Esophagus (tissue), 2 donors: ENCODE results near the gene MROH2A. TPM values are rescaled to one million over a fixed set of nuclear protein-coding genes. Genes with fewer than 3 reads are reported as not detected.

Experiments
- H3K27ac ChIP-seq, 2 donors: one replicate each; pipeline ENCODE4 v1.5.1; 2013; ENCODE audit warnings: low read depth in 2 of 2, mild to moderate bottlenecking in 2 of 2, inconsistent platforms in 1 of 2, low read length in 1 of 2, moderate library complexity in 1 of 2
- H3K27me3 ChIP-seq, 2 donors: one replicate each; pipeline ENCODE4 v1.6.1; 2013; ENCODE audit warnings: low read length in 2 of 2, control low read depth in 1 of 2, mild to moderate bottlenecking in 1 of 2; ENCODE audit not compliant: insufficient read depth in 2 of 2, control insufficient read depth in 1 of 2
- H3K36me3 ChIP-seq, 2 donors: one replicate each; pipeline ENCODE4 v1.6.1; 2013; ENCODE audit warnings: low read length in 1 of 2; ENCODE audit not compliant: control insufficient read depth in 2 of 2, insufficient read depth in 2 of 2
- H3K4me1 ChIP-seq, 2 donors: one replicate each; pipeline ENCODE4 v1.6.1; 2013; ENCODE audit warnings: low read length in 1 of 2; ENCODE audit not compliant: control insufficient read depth in 2 of 2, insufficient read depth in 2 of 2
- H3K4me3 ChIP-seq, 2 donors: one replicate each; pipeline ENCODE4 v1.5.1; 2013; ENCODE audit warnings: low read length in 2 of 2, mild to moderate bottlenecking in 2 of 2, low read depth in 1 of 2, moderate library complexity in 1 of 2
- H3K9me3 ChIP-seq, 2 donors: one replicate each; pipeline ENCODE4 v1.6.1; 2013; ENCODE audit warnings: mild to moderate bottlenecking in 2 of 2, low read depth in 1 of 2, low read length in 1 of 2, moderate library complexity in 1 of 2; ENCODE audit not compliant: control insufficient read depth in 2 of 2, insufficient read depth in 1 of 2
- WGBS, 2 donors: extraction: QIAGEN DNeasy Blood & Tissue Kit; methylation state at CpG; one replicate each; pipeline ENCODE4 v1.1.7; 2013; 5-methylcytosine and 5-hydroxymethylcytosine counted together
- polyA plus RNA-seq, 2 donors: library from polyadenylated mRNA; stranded (reverse); fragments of 200-250 nt; gene quantifications; one replicate each; pipeline ENCODE4 v1.2.3, GENCODE V29; 2013
- donor health status: healthy with polysubstance abuse.
- donor health status: Bipolar disorder and iron deficiency.

Gene MROH2A
- polyA plus RNA-seq, 2 donors: 0.22 to 0.99 TPM

- Histone ChIP-seq H3K4me3 (no peak overlapping the region), H3K27ac (no peak overlapping the region), H3K27me3 (no peaks in the 10 kb centered on the region), H3K36me3 (no peaks in the 10 kb centered on the region), H3K4me1 (no peaks in the 10 kb centered on the region), H3K9me3 (peaks cover 4 to 8% of the 10 kb centered on the region in 2 donors)
- WGBS, 2 donors: 85 to 89% methylated on average over 4 of the region's 4 CpGs
Measured at GRCh38 chr2:233779722-233780121, 1.6 kb downstream of the MROH2A start.

GRCh38 chr2:233780771-233781170, 2.6 kb downstream of the MROH2A start:
- WGBS, 2 donors: 91% methylated on average over 4 of the region's 4 CpGs
- no peaks in the 10 kb centered on the region for H3K4me1 ChIP-seq
- H3K27ac ChIP-seq: no peak overlapping the region
- H3K4me3 ChIP-seq: no peak overlapping the region
- peaks cover 4% of the 10 kb centered on the region in 2 donors for H3K9me3 ChIP-seq
- no peaks in the 10 kb centered on the region for H3K36me3 ChIP-seq
- no peaks in the 10 kb centered on the region for H3K27me3 ChIP-seq

GRCh38 chr2:233789554-233789953, 11.4 kb downstream of the MROH2A start:
- 91 to 93% methylated on average over 7 of the region's 7 CpGs for WGBS, 2 donors
- no peaks in the 10 kb centered on the region for H3K27me3 ChIP-seq
- H3K9me3 ChIP-seq: no peaks in the 10 kb centered on the region
- H3K27ac ChIP-seq: no peak overlapping the region
- no peaks in the 10 kb centered on the region for H3K4me1 ChIP-seq
- no peak overlapping the region for H3K4me3 ChIP-seq
- no peaks in the 10 kb centered on the region for H3K36me3 ChIP-seq

DNA sequence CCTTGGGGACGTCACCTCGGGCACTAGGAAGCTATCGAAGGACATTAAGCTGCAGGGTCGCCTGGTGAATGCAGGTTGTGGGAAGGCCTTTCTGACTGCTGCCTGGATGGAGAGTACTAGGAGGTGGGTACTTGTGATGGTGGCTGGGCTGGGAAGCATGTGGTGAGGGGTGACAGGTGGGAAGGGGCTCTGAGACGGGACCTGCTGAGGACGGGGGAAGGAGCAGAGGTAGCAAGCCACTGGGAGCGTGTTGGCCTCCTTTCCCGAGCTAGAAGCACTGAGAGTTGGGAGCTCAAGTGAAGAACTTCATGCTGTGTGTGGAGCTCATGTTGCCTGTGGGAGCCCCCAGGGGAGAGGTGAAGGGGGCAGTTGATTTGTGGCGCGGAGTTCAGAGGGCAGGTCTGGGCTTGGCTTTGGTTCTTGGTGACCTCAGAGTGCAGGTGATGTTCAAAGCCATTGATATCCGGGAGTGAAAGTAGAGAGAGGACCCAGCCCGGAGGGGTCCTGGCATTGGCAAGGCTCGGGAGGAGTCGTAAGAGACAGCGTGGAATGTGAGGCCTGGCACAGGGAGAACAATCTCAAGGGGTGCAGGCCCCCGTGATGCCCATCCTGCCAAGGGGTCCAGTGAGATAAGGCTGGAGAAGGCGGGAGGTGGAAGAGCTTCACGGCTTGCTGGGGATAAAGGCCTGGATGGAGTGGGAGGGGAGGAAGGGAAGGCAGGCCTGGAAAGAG, 13.2 kb downstream of the MROH2A start:
- H3K4me1 ChIP-seq: no peaks in the 10 kb centered on the region
- no peaks in the 10 kb centered on the region for H3K27me3 ChIP-seq
- H3K36me3 ChIP-seq: no peaks in the 10 kb centered on the region
- no peak overlapping the region for H3K4me3 ChIP-seq
- H3K27ac ChIP-seq: no peak overlapping the region
- 86 to 88% methylated on average over 18 of the region's 18 CpGs for WGBS, 2 donors
- H3K9me3 ChIP-seq: peaks cover 0 to 2% of the 10 kb centered on the region in 2 donors

GRCh38 chr2:233791883-233792329, 13.8 kb downstream of the MROH2A start:
- 83 to 85% methylated on average over 8 to 9 of the region's 9 CpGs for WGBS, 2 donors

GRCh38 chr2:233792720-233793119, 14.6 kb downstream of the MROH2A start:
- 85 to 93% methylated on average over 7 of the region's 7 CpGs for WGBS, 2 donors
- H3K36me3 ChIP-seq: no peaks in the 10 kb centered on the region

More at GRCh38 chr2:233791883-233792329, 13.8 kb downstream of the MROH2A start:
- H3K9me3 ChIP-seq: peaks cover 0 to 2% of the 10 kb centered on the region in 2 donors
- H3K27ac ChIP-seq: no peak overlapping the region
- H3K36me3 ChIP-seq: no peaks in the 10 kb centered on the region
- no peaks in the 10 kb centered on the region for H3K4me1 ChIP-seq
- no peak overlapping the region for H3K4me3 ChIP-seq
- no peaks in the 10 kb centered on the region for H3K27me3 ChIP-seq

GRCh38 chr2:233793465-233794127, 15.5 kb downstream of the MROH2A start:
- WGBS, 2 donors: 67 to 76% methylated on average over 18 of the region's 18 CpGs
- Histone ChIP-seq H3K9me3 (peaks cover 0 to 2% of the 10 kb centered on the region in 2 donors), H3K4me1 (no peaks in the 10 kb centered on the region), H3K27ac (no peak overlapping the region), H3K4me3 (no peak overlapping the region), H3K27me3 (no peaks in the 10 kb centered on the region), H3K36me3 (no peaks in the 10 kb centered on the region)

More at GRCh38 chr2:233792720-233793119, 14.6 kb downstream of the MROH2A start:
- peaks cover 0 to 2% of the 10 kb centered on the region in 2 donors for H3K9me3 ChIP-seq
- H3K4me1 ChIP-seq: no peaks in the 10 kb centered on the region
- no peak overlapping the region for H3K27ac ChIP-seq
- H3K27me3 ChIP-seq: no peaks in the 10 kb centered on the region
- no peak overlapping the region for H3K4me3 ChIP-seq

- H3K4me3 ChIP-seq: no peak overlapping the region
- H3K27ac ChIP-seq: no peak overlapping the region
- peaks cover 0 to 2% of the 10 kb centered on the region in 2 donors for H3K9me3 ChIP-seq
- H3K27me3 ChIP-seq: no peaks in the 10 kb centered on the region
- no peaks in the 10 kb centered on the region for H3K36me3 ChIP-seq
- 78 to 83% methylated on average over 17 of the region's 17 CpGs for WGBS, 2 donors
- H3K4me1 ChIP-seq: no peaks in the 10 kb centered on the region
Measured at GRCh38 chr2:233794128-233794658, 16.1 kb downstream of the MROH2A start.

GRCh38 chr2:233795735-233796171, 17.6 kb downstream of the MROH2A start:
- Histone ChIP-seq H3K36me3 (no peaks in the 10 kb centered on the region), H3K27ac (no peak overlapping the region), H3K9me3 (peaks cover 0 to 2% of the 10 kb centered on the region in 2 donors), H3K4me1 (no peaks in the 10 kb centered on the region), H3K27me3 (no peaks in the 10 kb centered on the region), H3K4me3 (no peak overlapping the region)
- WGBS, 2 donors: 88 to 93% methylated on average over 13 of the region's 13 CpGs
